ENCODE results near the gene CHAC2.

GRCh38 chr2:53770264-53770663 lies 2.7 kb downstream of the CHAC2 start:
- TF ChIP-seq ZNF274 (IDR thresholded peaks at IDR 0.05; ENCODE audit: low read depth, low read length) (no peak), YY1 (IDR thresholded peaks at IDR 0.05; ENCODE audit: insufficient read depth, insufficient read length) (no peak), SUZ12 (IDR thresholded peaks at IDR 0.05; ENCODE audit: extremely low read depth, insufficient read depth, insufficient read length) (no peak)
